ENCODE results near the gene RNF17. TPM values are rescaled to one million over a fixed set of nuclear protein-coding genes. Genes with fewer than 3 reads are reported as not detected.

RNF17 gene
- total and polyA plus RNA-seq, 12 donors, result 0.13 to 0.14 TPM; not detected in 10

- Histone ChIP-seq H3K27me3 (peaks cover 0 to 35% (median 7%) of the 10 kb centered on the region in 7 donors), H3K27ac (no peak overlapping the region)
- intact Hi-C loops (cut with DNase I), result no loop called here
These were observed 111.6 kb downstream of the RNF17 start for GRCh38 chr13:24875566-24875965.

GRCh38 chr13:24877531-24877930 lies 113.6 kb downstream of the RNF17 start:
- no peak for TF ChIP-seq CTCF (IDR thresholded peaks at IDR 0.05)
- DNase-seq, result no peak
- 92 to 99% methylated on average over 1 of the region's 1 CpG for WGBS, 2 donors
- Histone ChIP-seq H3K27me3 (peaks cover 0 to 30% (median 4%) of the 10 kb centered on the region in 7 donors), H3K9me3 (no peaks in the 10 kb centered on the region), H3K36me3 (peaks cover 0 to 3% (median 0%) of the 10 kb centered on the region in 9 donors), H3K4me3 (no peak overlapping the region), H3K4me1 (no peaks in the 10 kb centered on the region), H3K27ac (no peak overlapping the region)
- intact Hi-C loops (cut with DNase I), result no loop called here
- ATAC-seq, result no peak

More at GRCh38 chr13:24875566-24875965, 111.6 kb downstream of the RNF17 start:
- DNase-seq (no peak), ATAC-seq (no peak)
- 89 to 93% methylated on average over 6 of the region's 6 CpGs for WGBS, 2 donors
- H3K4me3 ChIP-seq, result no peak overlapping the region
- H3K4me1 ChIP-seq, result no peaks in the 10 kb centered on the region
- no peaks in the 10 kb centered on the region for H3K36me3 ChIP-seq
- TF ChIP-seq CTCF (IDR thresholded peaks at IDR 0.05), result no peak
- H3K9me3 ChIP-seq, result no peaks in the 10 kb centered on the region

- no peak overlapping the region for H3K4me3 ChIP-seq
- peaks cover 0 to 9% (median 0%) of the 10 kb centered on the region in 9 donors for H3K36me3 ChIP-seq
- intact Hi-C loops (cut with DNase I), result no loop called here
- H3K9me3 ChIP-seq, result no peaks in the 10 kb centered on the region
- TF ChIP-seq CTCF (IDR thresholded peaks at IDR 0.05), result no peak
- H3K27ac ChIP-seq, result no peak overlapping the region
- ATAC-seq (no peak), DNase-seq (no peak)
- peaks cover 0 to 30% (median 4%) of the 10 kb centered on the region in 7 donors for H3K27me3 ChIP-seq
- no peaks in the 10 kb centered on the region for H3K4me1 ChIP-seq
- 90 to 97% methylated on average over 2 of the region's 2 CpGs for WGBS, 2 donors
These were observed 114.4 kb downstream of the RNF17 start for GRCh38 chr13:24878340-24878739.

- 82 to 89% methylated on average over 2 of the region's 2 CpGs for WGBS, 2 donors
- Histone ChIP-seq H3K27me3 (no peaks in the 10 kb centered on the region), H3K27ac (no peak overlapping the region), H3K9me3 (no peaks in the 10 kb centered on the region), H3K36me3 (peaks cover 0 to 45% (median 0%) of the 10 kb centered on the region in 9 donors), H3K4me1 (no peaks in the 10 kb centered on the region), H3K4me3 (no peak overlapping the region)
- DNase-seq (no peak), ATAC-seq (no peak)
- intact Hi-C loops (cut with DNase I), result no loop called here
- TF ChIP-seq CTCF (IDR thresholded peaks at IDR 0.05), result no peak
These were observed 118.7 kb downstream of the RNF17 start for GRCh38 chr13:24882665-24883064.

All from heart right ventricle (tissue), 16 donors.